ENCODE measurements around the gene ZFP62.
"Not testable (repeated sequence)": the region's sequence is repeated elsewhere in the genome, so short reads cannot be mapped to it uniquely, and the experiment has no call there.

Gene ZFP62

DNA sequence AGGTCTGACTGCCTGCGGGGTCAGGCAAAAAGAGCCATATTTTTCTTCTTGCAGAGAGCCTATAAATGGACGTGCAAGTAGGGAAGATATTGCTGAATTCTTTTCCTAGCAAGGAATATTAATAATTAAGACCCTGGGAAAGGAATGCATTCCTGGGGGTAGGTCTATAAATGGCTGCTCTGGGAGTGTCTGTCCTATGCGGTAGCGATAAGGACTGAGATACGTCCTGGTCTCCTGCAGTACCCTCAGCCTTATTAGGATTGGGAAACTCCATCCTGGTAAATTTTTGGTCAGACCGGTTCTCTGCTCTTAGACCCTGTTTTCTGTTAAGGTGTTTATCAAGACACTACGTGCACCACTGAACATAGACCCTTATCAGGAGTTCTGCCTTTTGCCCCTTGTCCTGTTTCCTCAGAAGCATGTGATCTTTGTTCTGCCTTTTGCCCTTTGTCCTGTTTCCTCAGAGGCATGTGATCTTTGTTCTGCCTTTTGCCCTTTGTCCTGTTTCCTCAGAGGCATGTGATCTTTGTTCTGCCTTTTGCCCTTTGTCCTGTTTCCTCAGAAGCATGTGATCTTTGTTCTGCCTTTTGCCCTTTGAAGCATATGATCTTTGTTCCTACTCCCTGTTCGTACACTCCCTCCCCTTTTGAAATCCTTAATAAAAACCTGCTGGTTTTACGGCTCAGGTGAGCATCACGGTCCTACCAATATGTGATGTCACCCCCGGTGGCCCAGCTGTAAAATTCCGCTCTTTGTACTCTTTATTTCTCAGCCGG is 32.1 kb downstream of the ZFP62 start:
- H3K27ac ChIP-seq (ENCODE audit: low read length) = peak overlapping the region; percentile 94
- H3K9me3 ChIP-seq (ENCODE audit: control insufficient read depth in 1 of 2, low read length in 2 of 2); H3K4me3 ChIP-seq (ENCODE audit: low read depth in 1 of 2, low read length in 2 of 2); H3K27me3 ChIP-seq (ENCODE audit: low read depth, low read length); H3K36me3 ChIP-seq (ENCODE audit: control insufficient read depth in 1 of 2, insufficient read depth in 2 of 2, low read length in 2 of 2): not testable (repeated sequence)
- H3K4me1 ChIP-seq (ENCODE audit: control insufficient read depth in 1 of 2, insufficient read depth in 2 of 2, low read length in 2 of 2) = peaks cover 3 to 36% of the 10 kb centered on the region in 2 donors

- H3K36me3 ChIP-seq (ENCODE audit: control insufficient read depth in 1 of 2, insufficient read depth in 2 of 2, low read length in 2 of 2); H3K27me3 ChIP-seq (ENCODE audit: low read depth, low read length); H3K27ac ChIP-seq (ENCODE audit: low read length); H3K9me3 ChIP-seq (ENCODE audit: control insufficient read depth in 1 of 2, low read length in 2 of 2); H3K4me3 ChIP-seq (ENCODE audit: low read depth in 1 of 2, low read length in 2 of 2): not testable (repeated sequence)
- peaks cover 3 to 31% of the 10 kb centered on the region in 2 donors for H3K4me1 ChIP-seq (ENCODE audit: control insufficient read depth in 1 of 2, insufficient read depth in 2 of 2, low read length in 2 of 2)
These were observed 33.7 kb downstream of the ZFP62 start for GRCh38 chr5:180827374-180827773.

GRCh38 chr5:180825768-180826525 is 35.1 kb downstream of the ZFP62 start:
- Histone ChIP-seq H3K36me3 (ENCODE audit: control insufficient read depth in 1 of 2, insufficient read depth in 2 of 2, low read length in 2 of 2) (peaks cover 0 to 8% of the 10 kb centered on the region in 2 donors), H3K27ac (ENCODE audit: low read length) (peak overlapping the region; percentile 22), H3K27me3 (ENCODE audit: low read depth, low read length) (no peaks in the 10 kb centered on the region), H3K9me3 (ENCODE audit: control insufficient read depth in 1 of 2, low read length in 2 of 2) (no peaks in the 10 kb centered on the region), H3K4me3 (ENCODE audit: low read depth in 1 of 2, low read length in 2 of 2) (no peak overlapping the region), H3K4me1 (ENCODE audit: control insufficient read depth in 1 of 2, insufficient read depth in 2 of 2, low read length in 2 of 2) (peaks cover 0 to 23% of the 10 kb centered on the region in 2 donors)

- Histone ChIP-seq H3K27ac (ENCODE audit: low read length) (peak overlapping the region; percentile 22), H3K4me1 (ENCODE audit: control insufficient read depth in 1 of 2, insufficient read depth in 2 of 2, low read length in 2 of 2) (peaks cover 0 to 16% of the 10 kb centered on the region in 2 donors), H3K36me3 (ENCODE audit: control insufficient read depth in 1 of 2, insufficient read depth in 2 of 2, low read length in 2 of 2) (peaks cover 0 to 4% of the 10 kb centered on the region in 2 donors), H3K4me3 (ENCODE audit: low read depth in 1 of 2, low read length in 2 of 2) (no peak overlapping the region), H3K9me3 (ENCODE audit: control insufficient read depth in 1 of 2, low read length in 2 of 2) (no peaks in the 10 kb centered on the region), H3K27me3 (ENCODE audit: low read depth, low read length) (no peaks in the 10 kb centered on the region)
These were observed 36.2 kb downstream of the ZFP62 start for GRCh38 chr5:180824630-180825476.

DNA sequence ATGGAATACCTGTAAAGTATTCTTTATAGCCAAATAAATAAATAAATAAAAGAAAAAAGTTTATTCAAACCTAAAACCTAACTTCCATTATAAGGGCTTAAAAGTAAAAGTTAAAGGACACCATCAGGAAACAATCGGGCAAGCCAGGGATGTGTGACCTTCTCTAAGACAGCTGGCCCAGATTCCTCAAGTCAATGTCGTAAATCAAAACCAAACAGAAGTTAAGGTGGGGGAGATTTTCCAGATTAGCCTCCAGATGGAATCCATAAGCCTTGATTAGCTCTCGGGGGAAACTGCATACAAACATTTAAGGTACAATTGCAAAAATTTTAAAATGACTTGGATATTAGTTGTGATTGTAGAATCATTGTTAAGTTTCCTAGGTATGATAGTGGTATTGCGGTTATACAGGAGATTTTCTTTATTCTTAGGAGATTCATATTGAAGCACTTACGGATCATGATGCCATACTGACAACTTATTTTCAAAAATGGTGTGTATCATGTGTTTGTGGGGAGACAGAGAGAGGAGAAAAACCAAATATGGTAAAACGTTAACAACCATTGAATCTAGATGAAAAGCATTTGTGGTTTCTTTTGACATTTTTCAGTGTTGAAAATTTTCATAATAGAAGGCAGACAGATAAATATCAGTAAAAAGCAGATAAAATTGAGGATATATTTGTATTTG is 37.0 kb downstream of the ZFP62 start:
- no peaks in the 10 kb centered on the region for H3K9me3 ChIP-seq (ENCODE audit: control insufficient read depth in 1 of 2, low read length in 2 of 2)
- no peaks in the 10 kb centered on the region for H3K27me3 ChIP-seq (ENCODE audit: low read depth, low read length)
- peaks cover 0 to 12% of the 10 kb centered on the region in 2 donors for H3K4me1 ChIP-seq (ENCODE audit: control insufficient read depth in 1 of 2, insufficient read depth in 2 of 2, low read length in 2 of 2)
- H3K27ac ChIP-seq (ENCODE audit: low read length) = no peak overlapping the region
- H3K36me3 ChIP-seq (ENCODE audit: control insufficient read depth in 1 of 2, insufficient read depth in 2 of 2, low read length in 2 of 2) = no peaks in the 10 kb centered on the region
- H3K4me3 ChIP-seq (ENCODE audit: low read depth in 1 of 2, low read length in 2 of 2) = no peak overlapping the region

DNA sequence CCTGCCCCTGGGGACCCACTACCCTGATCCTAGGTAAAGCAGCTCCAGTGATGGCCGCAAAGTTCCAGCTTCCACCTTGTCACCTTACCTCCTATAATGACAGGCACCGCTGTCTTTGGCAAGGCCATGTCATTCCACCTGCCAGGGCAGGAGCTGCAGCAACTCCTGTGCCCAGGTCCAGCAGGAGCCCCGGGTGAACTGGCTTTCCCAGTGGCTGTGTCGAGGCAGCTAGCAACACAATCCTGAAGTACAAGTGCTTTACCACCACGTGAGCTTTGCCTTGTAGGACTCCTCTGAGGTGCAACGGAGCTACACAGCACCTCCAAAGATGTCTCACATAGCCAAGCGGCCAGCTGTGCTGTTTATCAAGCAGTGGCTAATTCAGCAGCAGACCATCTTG is 37.7 kb downstream of the ZFP62 start:
- Histone ChIP-seq H3K27me3 (ENCODE audit: low read depth, low read length) (no peaks in the 10 kb centered on the region), H3K27ac (ENCODE audit: low read length) (no peak overlapping the region), H3K36me3 (ENCODE audit: control insufficient read depth in 1 of 2, insufficient read depth in 2 of 2, low read length in 2 of 2) (no peaks in the 10 kb centered on the region), H3K9me3 (ENCODE audit: control insufficient read depth in 1 of 2, low read length in 2 of 2) (no peaks in the 10 kb centered on the region), H3K4me3 (ENCODE audit: low read depth in 1 of 2, low read length in 2 of 2) (no peak overlapping the region), H3K4me1 (ENCODE audit: control insufficient read depth in 1 of 2, insufficient read depth in 2 of 2, low read length in 2 of 2) (peaks cover 4 to 12% of the 10 kb centered on the region in 2 donors)

DNA sequence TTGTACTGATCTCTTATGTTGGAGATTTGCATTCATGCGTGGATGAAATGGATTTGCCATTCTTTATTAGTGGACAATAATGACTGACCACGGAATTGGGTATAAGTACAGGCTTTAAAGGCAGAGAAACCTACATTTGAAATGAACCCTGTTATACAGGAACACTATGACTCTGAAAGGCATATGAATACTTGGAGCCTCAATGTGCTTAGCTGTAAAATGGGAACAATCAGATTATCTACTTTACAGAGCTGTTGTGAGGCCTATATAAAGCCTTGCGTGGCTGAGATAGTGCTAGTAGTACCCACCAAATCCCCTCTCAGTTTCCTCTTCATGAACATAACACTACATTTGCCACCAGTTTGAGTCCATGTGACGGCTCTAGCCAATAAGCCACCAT is 39.5 kb downstream of the ZFP62 start:
- no peaks in the 10 kb centered on the region for H3K27me3 ChIP-seq (ENCODE audit: low read depth, low read length)
- H3K36me3 ChIP-seq (ENCODE audit: control insufficient read depth in 1 of 2, insufficient read depth in 2 of 2, low read length in 2 of 2) = no peaks in the 10 kb centered on the region
- H3K4me3 ChIP-seq (ENCODE audit: low read depth in 1 of 2, low read length in 2 of 2) = no peak overlapping the region
- peak overlapping the region; percentile 67 for H3K27ac ChIP-seq (ENCODE audit: low read length)
- H3K9me3 ChIP-seq (ENCODE audit: control insufficient read depth in 1 of 2, low read length in 2 of 2) = no peaks in the 10 kb centered on the region
- peaks cover 6 to 12% of the 10 kb centered on the region in 2 donors for H3K4me1 ChIP-seq (ENCODE audit: control insufficient read depth in 1 of 2, insufficient read depth in 2 of 2, low read length in 2 of 2)

GRCh38 chr5:180820788-180821321 is 40.2 kb downstream of the ZFP62 start:
- Histone ChIP-seq H3K27ac (ENCODE audit: low read length) (peak overlapping the region; percentile 67), H3K4me3 (ENCODE audit: low read depth in 1 of 2, low read length in 2 of 2) (no peak overlapping the region), H3K9me3 (ENCODE audit: control insufficient read depth in 1 of 2, low read length in 2 of 2) (no peaks in the 10 kb centered on the region), H3K4me1 (ENCODE audit: control insufficient read depth in 1 of 2, insufficient read depth in 2 of 2, low read length in 2 of 2) (peaks cover 6 to 12% of the 10 kb centered on the region in 2 donors), H3K36me3 (ENCODE audit: control insufficient read depth in 1 of 2, insufficient read depth in 2 of 2, low read length in 2 of 2) (no peaks in the 10 kb centered on the region), H3K27me3 (ENCODE audit: low read depth, low read length) (no peaks in the 10 kb centered on the region)

- H3K4me3 ChIP-seq (ENCODE audit: low read depth in 1 of 2, low read length in 2 of 2) = no peak overlapping the region
- H3K36me3 ChIP-seq (ENCODE audit: control insufficient read depth in 1 of 2, insufficient read depth in 2 of 2, low read length in 2 of 2) = no peaks in the 10 kb centered on the region
- H3K27ac ChIP-seq (ENCODE audit: low read length) = peak overlapping the region; percentile 67
- H3K9me3 ChIP-seq (ENCODE audit: control insufficient read depth in 1 of 2, low read length in 2 of 2) = no peaks in the 10 kb centered on the region
- no peaks in the 10 kb centered on the region for H3K27me3 ChIP-seq (ENCODE audit: low read depth, low read length)
- peaks cover 6 to 11% of the 10 kb centered on the region in 2 donors for H3K4me1 ChIP-seq (ENCODE audit: control insufficient read depth in 1 of 2, insufficient read depth in 2 of 2, low read length in 2 of 2)
These were observed 42.3 kb downstream of the ZFP62 start for GRCh38 chr5:180818677-180819341.

- peak overlapping the region; percentile 76 for H3K27ac ChIP-seq (ENCODE audit: low read length)
- H3K4me3 ChIP-seq (ENCODE audit: low read depth in 1 of 2, low read length in 2 of 2) = no peak overlapping the region
- peaks cover 5 to 6% of the 10 kb centered on the region in 2 donors for H3K4me1 ChIP-seq (ENCODE audit: control insufficient read depth in 1 of 2, insufficient read depth in 2 of 2, low read length in 2 of 2)
- no peaks in the 10 kb centered on the region for H3K27me3 ChIP-seq (ENCODE audit: low read depth, low read length)
- H3K9me3 ChIP-seq (ENCODE audit: control insufficient read depth in 1 of 2, low read length in 2 of 2) = no peaks in the 10 kb centered on the region
- H3K36me3 ChIP-seq (ENCODE audit: control insufficient read depth in 1 of 2, insufficient read depth in 2 of 2, low read length in 2 of 2) = no peaks in the 10 kb centered on the region
These were observed 43.0 kb downstream of the ZFP62 start for GRCh38 chr5:180817893-180818674.

All from muscle layer of duodenum (tissue), 2 donors.